CD4-positive, CD25-positive, alpha-beta regulatory T cell (primary cell): Measurements from ENCODE around the gene MDN1. TPM values are rescaled to one million over a fixed set of nuclear protein-coding genes. Genes with fewer than 3 reads are reported as not detected.

Experiments used
- ATAC-seq, 2 donors: fragments of 150-1000 bp; cut with Tn5 transposase; one replicate each; pipeline ENCODE4 v1.10.0; 2021; ENCODE audit warnings: low read depth in 2 of 2, moderate number of reproducible peaks in 2 of 2, moderate library complexity in 1 of 2
- DNase-seq, 3 donors: peaks; one replicate each; pipeline versions ENCODE4 v3.0.0 to v3.0.0-alpha.2; 2012 to 2022; ENCODE audit warnings: mixed read lengths in 1 of 3
- H3K27ac ChIP-seq: one replicate; pipeline ENCODE4 v1.7.0; 2013; ENCODE audit warnings: mild to moderate bottlenecking, low read length; ENCODE audit not compliant: insufficient read depth, poor library complexity, severe bottlenecking
- H3K27me3 ChIP-seq: one replicate; pipeline ENCODE4 v1.7.0; 2013; ENCODE audit warnings: low read length; ENCODE audit not compliant: control insufficient read depth, insufficient read depth
- H3K36me3 ChIP-seq: one replicate; pipeline ENCODE4 v1.7.0; 2013; ENCODE audit warnings: mild to moderate bottlenecking, low read length, moderate library complexity; ENCODE audit not compliant: control insufficient read depth, insufficient read depth
- H3K4me1 ChIP-seq: 2 replicates; pipeline ENCODE4 v1.7.0; 2013; ENCODE audit warnings: mild to moderate bottlenecking, low read length; ENCODE audit not compliant: insufficient read depth, control insufficient read depth, poor library complexity, severe bottlenecking
- H3K4me3 ChIP-seq: one replicate; pipeline ENCODE4 v1.7.0; 2013; ENCODE audit warnings: low read depth, mild to moderate bottlenecking, low read length, moderate library complexity
- H3K9me3 ChIP-seq, 2 experiments: 1 replicate in 1 of 2; 2 replicates in 1 of 2; pipeline ENCODE4 v1.7.0; 2013; ENCODE audit warnings: low read length in 2 of 2, mild to moderate bottlenecking in 1 of 2, moderate library complexity in 1 of 2; ENCODE audit not compliant: control insufficient read depth in 2 of 2
- H3K27ac Mint-ChIP-seq, 3 donors: one replicate each; pipeline ENCODE4 v1.8.0; 2020 to 2022; ENCODE audit warnings: mild to moderate bottlenecking in 3 of 3, mixed read lengths in 3 of 3, moderate library complexity in 2 of 3
- H3K27me3 Mint-ChIP-seq: one replicate; pipeline ENCODE4 v1.8.0; 2022; ENCODE audit warnings: mild to moderate bottlenecking, mixed read lengths
- H3K36me3 Mint-ChIP-seq: one replicate; pipeline ENCODE4 v1.8.0; 2020; ENCODE audit warnings: mixed read lengths
- H3K4me1 Mint-ChIP-seq, 4 donors: one replicate each; pipeline ENCODE4 v1.8.0; 2020 to 2022; ENCODE audit warnings: mixed read lengths in 4 of 4, mild to moderate bottlenecking in 1 of 4
- H3K4me3 Mint-ChIP-seq, 4 donors: one replicate each; pipeline ENCODE4 v1.8.0; 2020 to 2022; ENCODE audit warnings: mild to moderate bottlenecking in 4 of 4, mixed read lengths in 4 of 4, moderate library complexity in 3 of 4
- H3K9me3 Mint-ChIP-seq, 7 donors: one replicate each; pipeline ENCODE4 v1.8.0; 2020 to 2022; ENCODE audit warnings: mixed read lengths in 7 of 7, mild to moderate bottlenecking in 3 of 7, moderate library complexity in 2 of 7
- polyA plus RNA-seq, 4 donors: library from polyadenylated mRNA; unstranded; fragments of 300-500 nt; fragmentation: Illumina TruSeq; gene quantifications; one replicate each; pipeline ENCODE4 v1.2.3, GENCODE V29; 2021
- total RNA-seq: library from RNA; stranded (reverse); gene quantifications from one replicate; pipeline ENCODE4 v1.2.3, GENCODE V29; 2022

MDN1 gene
- total and polyA plus RNA-seq, 5 donors from 2014 or later: 5.7 to 49.2 (median 6.9) TPM

GRCh38 chr6:89623749-89624148 is 195.8 kb downstream of the MDN1 start:
- no peaks in the 10 kb centered on the region for H3K9me3 ChIP-seq
- no peaks in the 10 kb centered on the region for H3K9me3 Mint-ChIP-seq
- H3K27ac Mint-ChIP-seq: no peak overlapping the region
- ATAC-seq (no peak), DNase-seq (no peak)
- H3K4me3 Mint-ChIP-seq: no peak overlapping the region
- H3K27ac ChIP-seq: no peak overlapping the region
- peaks cover 8% of the 10 kb centered on the region for H3K36me3 Mint-ChIP-seq
- H3K4me1 Mint-ChIP-seq: no peaks in the 10 kb centered on the region
- no peaks in the 10 kb centered on the region for H3K27me3 ChIP-seq
- no peaks in the 10 kb centered on the region for H3K4me1 ChIP-seq
- H3K4me3 ChIP-seq: no peak overlapping the region
- no peaks in the 10 kb centered on the region for H3K27me3 Mint-ChIP-seq
- H3K36me3 ChIP-seq: no peaks in the 10 kb centered on the region

- no peaks in the 10 kb centered on the region for H3K27me3 ChIP-seq
- Mint-ChIP-seq H3K4me1 (no peaks in the 10 kb centered on the region), H3K4me3 (no peak overlapping the region), H3K36me3 (peaks cover 3% of the 10 kb centered on the region), H3K9me3 (no peaks in the 10 kb centered on the region), H3K27ac (no peak overlapping the region), H3K27me3 (no peaks in the 10 kb centered on the region)
- no peaks in the 10 kb centered on the region for H3K4me1 ChIP-seq
- H3K27ac ChIP-seq: no peak overlapping the region
- H3K36me3 ChIP-seq: no peaks in the 10 kb centered on the region
- ATAC-seq: no peak
- H3K9me3 ChIP-seq: no peaks in the 10 kb centered on the region
- no peak for DNase-seq
- no peak overlapping the region for H3K4me3 ChIP-seq
Observed at GRCh38 chr6:89619567-89619966, 200.0 kb downstream of the MDN1 start.

- Histone ChIP-seq H3K4me3 (no peak overlapping the region), H3K4me1 (no peaks in the 10 kb centered on the region), H3K27ac (no peak overlapping the region), H3K36me3 (no peaks in the 10 kb centered on the region), H3K27me3 (no peaks in the 10 kb centered on the region), H3K9me3 (no peaks in the 10 kb centered on the region)
- H3K27ac Mint-ChIP-seq: no peak overlapping the region
- DNase-seq (no peak), ATAC-seq (no peak)
- no peaks in the 10 kb centered on the region for H3K9me3 Mint-ChIP-seq
- H3K4me1 Mint-ChIP-seq: no peaks in the 10 kb centered on the region
- peaks cover 3% of the 10 kb centered on the region for H3K36me3 Mint-ChIP-seq
- no peaks in the 10 kb centered on the region for H3K27me3 Mint-ChIP-seq
- no peak overlapping the region for H3K4me3 Mint-ChIP-seq
Observed at GRCh38 chr6:89618026-89618425, 201.6 kb downstream of the MDN1 start.

GRCh38 chr6:89616531-89616930 is 203.1 kb downstream of the MDN1 start:
- DNase-seq: no peak
- ATAC-seq: no peak
- Histone ChIP-seq H3K27ac (no peak overlapping the region), H3K27me3 (no peaks in the 10 kb centered on the region), H3K4me3 (no peak overlapping the region), H3K4me1 (no peaks in the 10 kb centered on the region), H3K36me3 (no peaks in the 10 kb centered on the region), H3K9me3 (no peaks in the 10 kb centered on the region)
- Mint-ChIP-seq H3K27ac (no peak overlapping the region), H3K4me3 (no peak overlapping the region), H3K27me3 (no peaks in the 10 kb centered on the region), H3K9me3 (no peaks in the 10 kb centered on the region), H3K36me3 (peaks cover 3% of the 10 kb centered on the region), H3K4me1 (no peaks in the 10 kb centered on the region)

GRCh38 chr6:89615882-89616281 is 203.7 kb downstream of the MDN1 start:
- DNase-seq: no peak
- H3K27ac ChIP-seq: no peak overlapping the region
- H3K9me3 ChIP-seq: no peaks in the 10 kb centered on the region
- Mint-ChIP-seq H3K36me3 (peaks cover 3% of the 10 kb centered on the region), H3K4me3 (no peak overlapping the region), H3K9me3 (no peaks in the 10 kb centered on the region), H3K27me3 (no peaks in the 10 kb centered on the region), H3K4me1 (no peaks in the 10 kb centered on the region), H3K27ac (no peak overlapping the region)
- no peaks in the 10 kb centered on the region for H3K4me1 ChIP-seq
- no peak for ATAC-seq
- no peak overlapping the region for H3K4me3 ChIP-seq
- H3K27me3 ChIP-seq: no peaks in the 10 kb centered on the region
- H3K36me3 ChIP-seq: no peaks in the 10 kb centered on the region

GRCh38 chr6:89613790-89614189 is 205.8 kb downstream of the MDN1 start:
- no peaks in the 10 kb centered on the region for H3K27me3 Mint-ChIP-seq

GRCh38 chr6:89612121-89612520 is 207.5 kb downstream of the MDN1 start:
- H3K9me3 Mint-ChIP-seq: no peaks in the 10 kb centered on the region
- Histone ChIP-seq H3K27me3 (no peaks in the 10 kb centered on the region), H3K4me1 (no peaks in the 10 kb centered on the region), H3K4me3 (no peak overlapping the region), H3K27ac (no peak overlapping the region), H3K36me3 (no peaks in the 10 kb centered on the region), H3K9me3 (no peaks in the 10 kb centered on the region)
- H3K4me1 Mint-ChIP-seq: peaks cover 0 to 6% (median 3%) of the 10 kb centered on the region in 4 donors
- ATAC-seq: no peak
- no peak overlapping the region for H3K27ac Mint-ChIP-seq
- H3K4me3 Mint-ChIP-seq: no peak overlapping the region
- no peaks in the 10 kb centered on the region for H3K27me3 Mint-ChIP-seq
- no peaks in the 10 kb centered on the region for H3K36me3 Mint-ChIP-seq
- DNase-seq: no peak

More at GRCh38 chr6:89613790-89614189, 205.8 kb downstream of the MDN1 start:
- Mint-ChIP-seq H3K4me1 (peaks cover 0 to 6% (median 3%) of the 10 kb centered on the region in 4 donors), H3K4me3 (no peak overlapping the region), H3K27ac (no peak overlapping the region), H3K9me3 (no peaks in the 10 kb centered on the region), H3K36me3 (no peaks in the 10 kb centered on the region)
- H3K36me3 ChIP-seq: no peaks in the 10 kb centered on the region
- H3K9me3 ChIP-seq: no peaks in the 10 kb centered on the region
- H3K4me3 ChIP-seq: no peak overlapping the region
- DNase-seq (no peak), ATAC-seq (no peak)
- H3K4me1 ChIP-seq: no peaks in the 10 kb centered on the region
- no peaks in the 10 kb centered on the region for H3K27me3 ChIP-seq
- H3K27ac ChIP-seq: no peak overlapping the region

GRCh38 chr6:89611666-89612065 is 207.9 kb downstream of the MDN1 start:
- H3K27me3 Mint-ChIP-seq: no peaks in the 10 kb centered on the region
- ATAC-seq (no peak), DNase-seq (peak in 1 of 3 donors; percentile 20)
- no peak overlapping the region for H3K27ac Mint-ChIP-seq
- H3K27me3 ChIP-seq: no peaks in the 10 kb centered on the region
- no peaks in the 10 kb centered on the region for H3K36me3 ChIP-seq
- no peak overlapping the region for H3K4me3 ChIP-seq
- no peak overlapping the region for H3K27ac ChIP-seq
- H3K4me1 ChIP-seq: no peaks in the 10 kb centered on the region
- H3K9me3 Mint-ChIP-seq: no peaks in the 10 kb centered on the region
- H3K9me3 ChIP-seq: no peaks in the 10 kb centered on the region
- H3K4me1 Mint-ChIP-seq: peaks cover 0 to 6% (median 3%) of the 10 kb centered on the region in 4 donors
- no peak overlapping the region for H3K4me3 Mint-ChIP-seq
- H3K36me3 Mint-ChIP-seq: no peaks in the 10 kb centered on the region
